Activated naive CD4-positive, alpha-beta T cell (primary cell): Measurements from ENCODE around the gene KCNK1.

Source experiments
- DNase-seq, 4 experiments: peaks; one replicate each; lab custom pipeline; 2025; lab: John Stamatoyannopoulos, UW

Gene KCNK1

GRCh38 chr1:233613252-233614172 is at the start of gene KCNK1:
TSS of gene KCNK1 (plus strand) at chr1:233614106. CDS start at chr1:233614172, 66 bp downstream.
- no peak for DNase-seq

GRCh38 chr1:233565313-233565712 is 48.6 kb upstream of the KCNK1 start:
- no peak for DNase-seq

GRCh38 chr1:233566886-233567285 is 47.0 kb upstream of the KCNK1 start:
- DNase-seq = no peak

GRCh38 chr1:233569636-233570035 is 44.3 kb upstream of the KCNK1 start:
- DNase-seq = no peak

- DNase-seq = no peak
Measured at GRCh38 chr1:233570216-233570615, 43.7 kb upstream of the KCNK1 start.

GRCh38 chr1:233570706-233571105 is 43.2 kb upstream of the KCNK1 start:
- DNase-seq = no peak

GRCh38 chr1:233572896-233573295 is 41.0 kb upstream of the KCNK1 start:
- no peak for DNase-seq

- no peak for DNase-seq
Measured at GRCh38 chr1:233575450-233575849, 38.5 kb upstream of the KCNK1 start.

GRCh38 chr1:233582439-233582838 is 31.5 kb upstream of the KCNK1 start:
- no peak for DNase-seq

- DNase-seq = no peak
Measured at GRCh38 chr1:233584376-233584775, 29.5 kb upstream of the KCNK1 start.

GRCh38 chr1:233584931-233585330 is 29.0 kb upstream of the KCNK1 start:
- DNase-seq = no peak

- DNase-seq = no peak
Measured at GRCh38 chr1:233586301-233586700, 27.6 kb upstream of the KCNK1 start.

- no peak for DNase-seq
Measured at GRCh38 chr1:233587196-233587595, 26.7 kb upstream of the KCNK1 start.

- DNase-seq = no peak
Measured at GRCh38 chr1:233587958-233588799, 25.7 kb upstream of the KCNK1 start.

GRCh38 chr1:233597489-233597901 is 16.4 kb upstream of the KCNK1 start:
- DNase-seq = no peak

- no peak for DNase-seq
Measured at GRCh38 chr1:233598891-233599541, 14.9 kb upstream of the KCNK1 start.

- no peak for DNase-seq
Measured at GRCh38 chr1:233599542-233600073, 14.3 kb upstream of the KCNK1 start.

- DNase-seq = no peak
Measured at GRCh38 chr1:233600488-233600887, 13.4 kb upstream of the KCNK1 start.

- no peak for DNase-seq
Measured at GRCh38 chr1:233603478-233603877, 10.4 kb upstream of the KCNK1 start.

GRCh38 chr1:233605205-233605604 is 8.7 kb upstream of the KCNK1 start:
- no peak for DNase-seq

- no peak for DNase-seq
Measured at GRCh38 chr1:233606813-233607212, 7.1 kb upstream of the KCNK1 start.
